Adipose tissue (tissue), 3 donors: ENCODE data around the gene TGIF2. TPM values are rescaled to one million over a fixed set of nuclear protein-coding genes. Genes with fewer than 3 reads are reported as not detected.
A peak's percentile ranks its signal among the peaks of the same experiment; 100 is the strongest.

Source experiments
- H3K27ac ChIP-seq: one replicate; pipeline ENCODE4 v1.5.1; 2013; ENCODE audit warnings: low read depth, low read length
- WGBS, 3 donors: extraction: QIAGEN DNeasy Blood & Tissue Kit; methylation state at CpG; one replicate each; pipeline ENCODE4 v1.1.7; 2013; 5-methylcytosine and 5-hydroxymethylcytosine counted together
- polyA plus RNA-seq, 3 donors: library from polyadenylated mRNA; stranded (reverse); fragments of 200-250 nt; gene quantifications; one replicate each; pipeline ENCODE4 v1.2.3, GENCODE V29; 2013
- donor health status: healthy with polysubstance abuse.
- donor health status: Bipolar disorder and iron deficiency.
- donor health status: healthy.

TGIF2 gene
- polyA plus RNA-seq: 1 to 10 TPM; 6.3 to 7.3 (median 6.4) TPM

DNA sequence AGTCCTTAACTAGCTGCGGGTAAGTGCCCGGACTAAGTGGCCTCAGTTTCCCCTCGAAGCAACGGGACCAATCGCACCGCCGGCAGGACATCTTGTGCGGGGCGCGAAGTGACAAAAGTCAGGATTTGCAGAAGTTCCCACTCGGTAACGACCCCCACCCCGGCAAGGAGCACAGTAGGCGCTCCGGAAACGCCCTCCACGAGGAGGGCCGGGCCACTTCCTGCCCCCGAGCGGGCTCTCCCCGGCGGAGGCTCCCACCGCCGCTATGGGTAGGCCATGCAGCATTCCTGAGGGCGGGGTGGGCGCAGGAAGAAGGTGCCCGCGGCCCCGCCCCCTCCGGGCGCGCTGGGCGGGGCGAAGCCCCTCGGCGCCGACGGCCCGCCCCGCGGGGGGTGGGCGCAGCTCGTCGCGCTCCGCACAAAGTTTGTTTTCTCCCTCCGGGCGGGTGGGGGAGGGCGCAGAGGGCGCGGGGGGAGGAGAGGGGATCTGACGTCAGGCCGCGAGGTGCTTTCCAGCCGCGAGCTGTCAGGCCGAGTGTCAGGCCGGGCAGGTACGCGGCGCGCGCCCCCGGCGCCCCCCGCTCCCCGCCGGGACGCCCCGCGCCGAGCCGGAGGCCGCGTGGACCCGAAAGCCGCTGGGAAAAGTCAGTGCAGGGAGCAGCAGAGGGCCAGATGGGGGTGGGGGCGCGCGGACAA is at the start of gene TGIF2:
Gene TGIF2, plus strand, starts transcription at position 495 of the 695 bp plus-strand sequence. CDS start 5,178 bp downstream, outside the sequence.
- 2 to 4% (median 2%) methylated on average over 51 to 79 of the region's 80 CpGs for WGBS, 3 donors
- H3K27ac ChIP-seq: peak within 1 kb of the TSS; percentile 88

DNA sequence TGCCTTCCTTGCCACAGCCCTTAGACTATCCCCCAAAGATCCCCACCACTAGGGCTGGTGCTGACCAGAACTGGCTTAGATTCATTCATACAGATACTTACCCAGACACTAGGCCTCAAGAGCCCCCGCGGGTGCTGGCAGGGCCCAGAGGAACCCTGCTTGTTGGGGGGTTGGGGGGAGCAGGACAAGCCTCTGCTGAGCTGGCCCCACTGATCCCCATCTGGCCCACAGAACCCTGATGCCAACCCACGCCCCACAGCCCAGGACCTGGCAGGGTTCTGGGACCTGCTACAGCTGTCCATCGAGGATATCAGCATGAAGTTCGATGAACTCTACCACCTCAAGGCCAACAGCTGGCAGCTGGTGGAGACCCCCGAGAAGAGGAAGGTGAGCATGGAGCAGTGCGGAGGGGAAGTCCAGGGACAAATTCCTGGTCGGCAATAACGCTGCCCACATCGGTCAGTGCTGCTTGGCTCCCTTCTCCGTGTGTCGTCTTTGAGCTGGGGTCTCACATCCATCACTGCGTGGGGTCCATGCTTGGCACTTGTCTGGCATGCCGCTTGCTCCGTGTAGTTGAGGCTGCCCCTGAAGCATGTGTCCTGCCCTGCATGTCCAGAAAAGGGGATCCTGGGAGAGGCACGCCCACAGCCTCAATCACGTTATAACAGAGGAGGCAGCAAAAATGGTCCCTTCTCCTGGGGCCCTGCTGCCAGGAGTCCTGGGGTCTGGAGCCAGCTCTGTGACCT is 47.6 kb upstream of the TGIF2 start:
- WGBS, 3 donors: 87 to 94% (median 94%) methylated on average over 17 of the region's 17 CpGs
- no peak overlapping the region for H3K27ac ChIP-seq

DNA sequence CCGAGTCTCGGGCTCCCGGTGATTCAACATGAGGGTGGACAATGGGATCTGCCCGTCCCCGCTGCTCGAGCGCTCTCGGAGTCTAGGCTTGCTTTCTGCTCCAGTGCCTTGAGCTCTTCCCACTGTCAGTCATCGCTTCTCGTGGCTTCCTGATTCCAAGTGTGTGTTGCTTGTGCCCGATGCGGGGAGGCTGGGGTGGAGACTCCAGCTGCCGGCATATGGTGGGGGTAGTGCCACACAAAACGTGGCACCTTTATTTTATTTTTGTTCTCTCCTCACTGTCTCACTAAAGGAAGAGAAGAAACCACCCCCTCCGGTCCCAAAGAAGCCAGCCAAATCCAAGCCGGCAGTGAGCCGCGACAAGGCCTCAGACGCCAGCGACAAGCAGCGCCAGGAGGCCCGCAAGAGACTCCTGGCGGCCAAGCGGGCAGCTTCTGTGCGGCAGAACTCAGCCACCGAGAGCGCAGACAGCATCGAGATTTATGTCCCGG is 46.8 kb upstream of the TGIF2 start:
- 95 to 96% (median 95%) methylated on average over 29 of the region's 29 CpGs for WGBS, 3 donors
- H3K27ac ChIP-seq: no peak overlapping the region

DNA sequence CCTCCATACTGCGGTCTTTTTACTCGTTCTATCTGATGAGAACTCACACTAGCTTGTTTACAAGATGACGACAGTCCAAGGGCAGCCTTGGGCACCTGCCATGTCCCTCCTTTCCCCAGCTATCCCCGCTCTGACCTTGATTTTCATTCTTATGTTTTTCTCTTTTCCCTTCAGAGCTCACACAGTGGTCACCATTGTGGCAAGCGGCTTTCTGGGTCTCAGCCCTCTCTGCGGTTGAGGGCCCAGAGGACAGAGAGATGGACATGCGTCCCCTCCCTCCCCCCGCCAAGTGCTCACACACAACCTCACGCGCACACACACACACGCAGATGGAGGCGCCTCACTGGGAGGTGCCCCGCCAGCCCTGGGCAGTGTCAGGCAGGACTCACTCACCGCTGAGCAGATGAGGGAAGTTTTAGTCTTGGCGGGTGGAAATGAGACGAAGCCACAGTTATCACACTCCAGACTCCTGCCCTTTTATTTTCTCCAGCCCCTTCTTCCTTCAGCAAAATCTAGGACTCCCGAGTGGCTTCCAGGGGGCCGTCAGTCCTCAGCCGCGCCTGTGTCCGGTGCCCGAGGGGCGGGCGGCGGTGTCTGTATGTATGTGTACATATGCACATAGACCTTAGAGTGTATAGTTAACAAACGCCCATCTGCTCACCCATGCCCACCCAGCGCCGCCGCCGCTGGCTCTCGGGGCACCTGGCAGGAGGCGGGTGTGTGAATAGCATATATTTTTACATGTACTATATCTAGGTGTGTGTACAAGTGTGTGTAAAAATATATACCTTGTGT is 45.9 kb upstream of the TGIF2 start:
- WGBS, 3 donors: 76 to 94% (median 91%) methylated on average over 32 of the region's 32 CpGs
- no peak overlapping the region for H3K27ac ChIP-seq

DNA sequence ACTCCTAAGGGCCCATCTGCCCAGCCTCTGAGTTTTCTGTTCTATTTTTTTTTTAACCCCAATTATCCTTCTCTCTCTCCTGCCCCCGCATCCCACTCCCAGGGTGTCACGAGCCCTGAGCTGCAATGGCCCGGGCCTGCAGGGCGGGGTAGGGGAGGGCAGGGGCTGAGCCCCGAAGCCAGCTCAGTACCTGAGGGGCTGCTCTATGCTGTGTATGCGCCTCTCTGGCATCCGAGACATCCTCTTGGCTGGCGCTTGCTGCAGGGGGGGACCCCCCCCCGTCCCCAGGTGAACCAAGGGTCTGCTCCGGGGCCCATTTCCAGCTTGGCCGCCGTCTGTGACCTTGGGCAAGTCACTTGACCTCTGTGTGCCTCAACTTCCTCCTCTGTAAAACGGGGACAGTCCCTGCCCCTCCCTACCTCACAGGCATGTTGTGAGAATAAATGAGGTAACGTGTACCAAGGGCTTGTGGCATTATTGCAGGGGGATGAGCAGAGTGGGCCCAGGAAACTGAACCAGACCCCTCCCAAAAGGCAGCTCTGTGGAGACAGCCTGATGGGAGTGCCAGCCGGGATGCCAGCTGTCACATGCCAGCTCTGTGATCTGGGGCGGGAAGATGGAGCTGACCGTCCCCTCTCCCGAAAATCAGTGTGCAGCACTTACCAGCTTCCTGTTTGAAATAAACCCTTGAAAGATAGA is 45.1 kb upstream of the TGIF2 start:
- 86 to 90% (median 88%) methylated on average over 18 of the region's 18 CpGs for WGBS, 3 donors
- no peak overlapping the region for H3K27ac ChIP-seq

DNA sequence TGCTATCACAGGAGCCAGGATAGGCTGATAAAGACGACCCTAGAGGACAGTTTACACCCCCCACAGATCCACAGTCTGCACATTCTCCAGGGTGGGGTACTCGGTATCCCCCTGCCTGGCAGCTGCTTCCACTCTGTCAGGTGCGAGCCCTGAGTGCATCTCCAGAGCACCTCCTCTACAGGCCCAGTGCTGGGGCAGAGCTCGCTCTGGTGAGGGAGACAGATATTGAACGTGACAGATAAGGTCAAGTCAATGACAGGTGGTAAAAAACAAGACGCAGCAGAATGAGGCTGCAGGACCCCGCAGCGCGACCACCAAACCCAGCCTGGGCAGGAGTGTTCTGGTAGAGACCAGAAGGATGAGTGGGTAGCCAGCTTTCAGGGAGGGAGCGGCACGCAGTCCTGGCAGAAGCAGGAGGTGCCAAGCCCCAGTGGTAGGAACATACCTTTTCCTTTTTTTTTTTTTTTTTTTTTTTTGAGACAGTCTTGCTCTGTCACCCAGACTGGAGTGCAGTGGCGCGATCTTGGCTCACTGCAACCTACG is 44.5 kb upstream of the TGIF2 start:
- 86 to 92% (median 88%) methylated on average over 12 to 14 of the region's 14 CpGs for WGBS, 3 donors
- no peak overlapping the region for H3K27ac ChIP-seq

DNA sequence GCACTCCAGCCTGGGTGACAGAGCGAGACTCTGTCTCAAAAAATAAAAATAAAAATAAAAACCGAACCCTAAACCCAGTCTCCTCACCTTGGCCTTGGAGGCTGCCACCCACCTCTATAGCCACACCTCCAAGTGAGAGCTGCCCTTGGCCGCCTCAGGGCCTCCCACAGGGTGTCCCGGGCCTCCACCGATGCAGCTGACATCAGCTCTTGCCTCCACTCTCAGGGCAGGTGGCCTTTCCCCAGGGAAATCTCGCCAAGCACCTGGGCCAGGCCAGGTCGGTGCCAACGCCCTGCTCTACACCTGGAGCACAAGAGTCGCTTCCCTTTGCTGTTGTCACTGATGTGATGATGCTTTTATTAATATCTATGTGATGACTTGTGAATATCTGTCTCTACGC is 41.0 kb upstream of the TGIF2 start:
- no peak overlapping the region for H3K27ac ChIP-seq
- 52 to 93% (median 90%) methylated on average over 9 to 10 of the region's 10 CpGs for WGBS, 3 donors

DNA sequence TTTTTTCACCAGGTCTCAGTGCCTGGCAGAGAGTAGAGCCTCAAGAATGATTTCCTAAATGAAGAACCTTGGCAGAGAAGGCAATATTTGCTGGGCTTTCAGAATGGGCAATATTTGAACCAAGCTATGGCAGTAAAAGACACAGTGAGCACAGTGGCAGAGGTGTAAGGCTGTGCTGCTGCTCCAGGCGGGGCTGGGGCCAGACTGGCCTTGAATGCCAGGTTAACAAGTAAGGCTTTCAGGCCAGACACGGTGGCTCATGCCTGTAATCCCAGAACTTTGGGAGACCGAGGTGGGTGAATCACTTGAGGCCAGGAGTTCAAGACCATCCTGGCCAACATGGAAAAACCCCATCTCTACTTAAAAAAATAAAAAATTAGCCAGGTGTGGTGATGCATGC is 40.6 kb upstream of the TGIF2 start:
- H3K27ac ChIP-seq: no peak overlapping the region
- 42 to 90% (median 89%) methylated on average over 3 of the region's 3 CpGs for WGBS, 3 donors

DNA sequence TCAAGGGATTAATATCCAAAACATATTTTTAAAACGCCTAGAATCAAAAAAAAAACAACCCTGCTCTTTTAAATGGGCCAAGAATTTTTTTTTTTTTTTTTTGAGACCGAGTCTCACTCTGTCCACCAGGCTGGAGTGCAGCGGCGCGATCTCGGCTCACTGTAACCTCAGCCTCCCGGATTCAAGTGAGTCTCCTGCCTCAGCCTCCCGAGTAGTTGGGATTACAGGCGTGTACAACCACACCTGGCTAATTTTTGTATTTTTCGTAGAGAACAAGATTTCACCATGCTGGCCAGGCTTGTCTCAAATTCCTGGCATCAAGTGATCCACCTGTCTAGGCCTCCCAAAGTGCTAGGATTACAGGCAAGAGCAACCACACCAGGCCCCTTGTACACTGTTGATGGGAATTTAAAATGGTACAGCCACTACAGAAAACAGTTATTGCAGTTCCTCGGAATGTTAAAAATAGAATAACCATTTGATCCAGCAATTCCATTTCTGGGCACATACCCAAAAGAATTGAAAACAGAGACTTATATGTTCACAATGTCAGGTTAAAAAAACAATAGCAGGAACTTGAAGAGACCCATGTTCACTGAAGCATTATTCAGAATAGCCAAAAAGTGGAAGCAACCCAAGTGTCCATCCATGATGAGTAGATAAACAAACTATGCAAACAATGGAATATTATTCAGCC is 35.2 kb upstream of the TGIF2 start:
- 78 to 81% (median 81%) methylated on average over 11 of the region's 11 CpGs for WGBS, 3 donors
- no peak overlapping the region for H3K27ac ChIP-seq

DNA sequence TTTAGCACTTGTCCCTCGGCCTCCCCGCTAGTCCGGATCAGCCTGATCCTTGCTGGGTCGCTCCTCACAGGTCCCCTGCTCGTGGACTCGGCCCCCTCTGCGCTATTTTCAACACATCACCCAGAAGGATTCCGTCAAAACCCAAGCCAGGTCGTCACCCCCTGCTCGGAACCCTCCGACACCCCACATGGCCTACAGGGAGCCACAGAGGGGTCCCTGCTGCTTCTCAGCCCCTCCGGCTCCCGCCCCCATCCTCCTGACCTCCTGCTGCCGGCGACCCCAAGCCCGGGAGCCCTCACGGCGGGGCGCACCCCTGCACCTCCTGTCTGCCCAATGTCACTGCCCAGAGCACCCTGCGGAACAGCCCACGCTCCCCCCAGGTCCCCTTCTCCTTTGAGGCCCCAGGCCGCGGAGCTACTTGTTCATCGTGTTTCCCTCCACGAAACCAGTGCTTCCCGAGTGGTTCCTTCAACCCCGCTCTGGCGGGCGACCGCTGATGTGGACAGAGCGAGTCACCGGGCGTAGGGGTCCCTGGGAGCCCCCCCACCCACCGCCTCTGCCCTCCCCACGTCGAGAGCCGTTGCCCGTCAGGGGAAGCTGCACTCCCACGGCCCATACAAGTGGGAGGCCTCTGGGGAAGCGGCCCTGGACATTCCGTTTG is 32.7 kb upstream of the TGIF2 start:
- no peak overlapping the region for H3K27ac ChIP-seq
- 38 to 58% (median 46%) methylated on average over 32 to 41 of the region's 41 CpGs for WGBS, 3 donors

DNA sequence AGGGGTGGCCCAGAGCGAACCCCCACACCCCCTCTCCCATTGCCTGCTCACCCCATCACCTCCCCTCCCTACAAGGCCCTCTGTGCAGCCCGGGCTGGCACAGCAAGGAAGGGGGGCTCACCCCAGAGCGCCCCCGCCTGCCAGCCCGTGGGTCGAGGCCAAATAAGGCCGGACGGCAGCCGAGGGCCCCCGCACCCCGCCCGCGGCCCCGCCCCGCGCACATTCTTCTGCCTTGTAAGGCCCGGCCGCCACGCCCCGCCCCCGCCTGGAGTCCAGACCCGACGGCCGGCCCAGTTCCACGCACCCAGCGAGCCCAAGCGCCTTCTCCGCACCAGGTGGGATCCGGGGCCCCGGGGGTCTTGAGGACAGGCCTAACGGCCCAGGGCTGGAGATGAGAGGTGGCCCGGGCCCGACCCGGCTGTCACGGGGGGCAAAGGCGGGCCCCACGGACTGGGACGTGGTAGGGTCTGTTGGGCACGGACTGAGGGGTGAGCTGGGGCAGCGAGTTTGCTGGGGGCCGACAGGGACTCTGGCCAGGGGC is 32.1 kb upstream of the TGIF2 start, which contains the start of gene MYL9:
Gene MYL9, plus strand, starts transcription at position 293 of the 541 bp plus-strand sequence. CDS start 3,366 bp downstream, outside the sequence.
- WGBS, 3 donors: 4 to 7% (median 6%) methylated on average over 25 to 41 of the region's 41 CpGs
- H3K27ac ChIP-seq: peak within 1 kb of the TSS; percentile 48

DNA sequence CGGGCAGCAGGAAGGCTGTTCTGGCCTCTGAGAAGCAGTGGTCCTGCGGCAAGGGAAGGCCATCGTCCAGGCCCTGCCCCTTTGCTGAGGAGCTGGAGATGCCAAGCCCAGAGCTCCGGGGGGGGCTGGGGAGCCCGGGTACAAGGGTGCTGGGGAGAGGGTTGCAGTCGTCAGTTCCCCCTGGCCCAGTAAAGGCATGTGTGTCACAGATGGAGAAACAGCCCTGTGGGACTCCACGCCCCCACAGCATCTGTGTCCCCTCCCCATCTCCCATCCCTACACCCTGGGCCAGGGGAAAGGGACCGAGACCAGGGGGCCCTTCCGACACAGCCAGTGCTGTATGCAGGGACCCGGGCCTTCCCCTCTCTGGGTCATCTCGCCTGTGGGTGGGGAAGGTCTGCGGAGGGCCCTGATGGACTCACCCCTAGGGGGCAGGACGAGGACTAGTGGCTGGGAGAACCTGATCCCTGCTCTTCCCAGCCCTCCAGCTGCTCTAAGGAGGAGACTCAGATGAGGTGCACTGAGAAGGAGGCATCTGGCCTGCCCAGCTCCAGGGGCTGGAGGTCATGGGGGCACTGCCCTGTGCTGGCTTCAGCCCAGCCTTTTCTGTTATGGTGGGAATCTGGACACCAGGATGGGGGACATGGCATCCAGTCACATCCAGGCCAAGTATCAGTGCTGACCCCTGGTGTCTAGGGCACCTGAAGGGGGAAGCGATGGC is 31.5 kb upstream of the TGIF2 start:
- H3K27ac ChIP-seq: peak overlapping the region; percentile 48
- WGBS, 3 donors: 23 to 69% (median 38%) methylated on average over 14 of the region's 14 CpGs

DNA sequence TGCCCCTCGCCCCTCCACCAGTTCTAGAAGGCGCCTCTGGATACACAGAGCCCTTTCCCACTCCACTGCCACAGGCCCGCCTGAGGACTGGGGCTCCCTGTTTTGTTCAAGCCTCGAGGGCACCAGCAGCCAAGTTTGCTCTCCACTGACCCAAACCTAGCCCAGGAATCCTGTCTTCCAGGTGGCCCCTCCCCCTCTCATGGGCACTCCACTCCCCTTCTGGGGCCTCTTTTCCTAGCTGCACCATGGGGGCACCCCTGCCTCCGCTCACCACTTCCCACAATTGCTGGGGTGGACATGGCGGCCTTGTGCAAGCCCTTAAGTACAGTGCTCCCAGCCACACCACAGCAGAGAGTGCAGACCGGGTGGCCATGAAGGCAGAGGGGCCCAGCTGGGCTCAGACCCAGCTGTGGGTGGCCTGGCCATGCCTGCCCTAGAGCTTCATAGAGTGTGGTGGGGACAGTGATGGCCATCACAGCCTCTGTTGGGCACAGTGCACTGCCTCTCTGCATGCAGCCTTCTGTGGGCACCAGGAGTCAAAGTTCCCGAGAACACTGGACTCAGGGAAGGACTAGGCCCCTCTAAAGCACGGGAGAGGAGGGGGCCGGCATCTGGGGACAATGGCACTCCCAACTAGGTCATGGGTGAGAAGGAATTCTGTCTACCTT is 30.7 kb upstream of the TGIF2 start:
- H3K27ac ChIP-seq: no peak overlapping the region
- 66 to 89% (median 71%) methylated on average over 10 of the region's 10 CpGs for whole genome bisulfite sequencing, 3 donors

DNA sequence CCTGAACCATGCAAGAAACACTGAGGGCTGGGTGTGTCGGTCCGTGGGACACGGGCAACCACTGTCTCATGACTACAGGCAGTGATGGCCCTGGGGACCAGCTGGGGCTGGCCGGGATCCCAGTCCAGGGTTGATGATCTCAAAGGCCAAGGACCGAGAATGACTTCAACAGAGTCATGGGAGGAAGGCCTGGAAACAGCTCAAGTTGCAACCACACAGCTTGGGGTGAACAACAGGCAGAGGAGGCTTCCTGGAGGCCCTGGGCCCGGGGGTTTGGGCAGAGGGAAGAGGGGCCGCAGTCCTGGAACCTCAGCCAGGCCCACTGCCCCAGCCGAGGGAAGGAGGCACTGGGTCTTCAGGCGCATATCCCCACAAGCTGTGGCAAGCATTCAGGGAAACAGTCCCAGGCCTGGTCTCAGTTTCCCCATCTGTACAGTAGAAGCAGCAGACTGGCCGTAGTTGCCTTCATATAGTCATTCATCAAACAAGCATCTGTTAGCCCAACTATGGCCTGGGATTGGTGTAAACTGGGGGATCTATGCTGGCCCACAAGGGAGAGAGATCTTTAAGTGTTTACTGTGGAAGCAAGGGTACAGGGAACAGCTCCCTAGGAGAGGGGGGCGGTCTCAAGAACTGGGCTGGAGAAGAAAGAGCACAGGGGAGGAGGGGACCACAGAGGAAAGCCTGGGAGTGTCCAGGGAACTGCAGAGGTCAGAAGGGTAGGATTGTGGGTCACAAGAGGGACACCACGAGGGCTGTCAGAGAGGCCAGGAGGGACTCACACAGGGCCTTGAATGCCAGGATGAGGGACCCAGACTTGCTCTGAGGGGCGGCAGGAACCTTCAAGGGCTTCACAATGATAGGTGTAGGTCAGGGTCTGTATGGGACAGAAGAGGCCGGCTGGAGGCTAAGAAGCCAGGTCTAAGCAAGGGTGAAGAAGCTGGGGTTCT is 29.9 kb upstream of the TGIF2 start:
- no peak overlapping the region for H3K27ac ChIP-seq
- WGBS, 3 donors: 55 to 73% (median 69%) methylated on average over 14 of the region's 14 CpGs
